Trophoblast cell (in vitro differentiated cells and primary cell): ENCODE measurements around the gene TP53BP2.
"Not testable (repeated sequence)": the region's sequence is repeated elsewhere in the genome, so short reads cannot be mapped to it uniquely, and the experiment has no call there.

Experiments used
- DNase-seq, 2 donors: peaks; one replicate each; pipeline ENCODE4 v3.0.0-alpha.2; 2016
- H2AFZ ChIP-seq: 2 replicates; pipeline ENCODE4 v1.6.1; 2013; ENCODE audit warnings: low read length, moderate library complexity, mild to moderate bottlenecking; ENCODE audit not compliant: insufficient read depth, poor library complexity
- H2AK5ac ChIP-seq: 2 replicates; pipeline ENCODE4 v1.6.1; 2013; ENCODE audit warnings: mild to moderate bottlenecking, low read length
- H2BK120ac ChIP-seq: 2 replicates; pipeline ENCODE4 v1.6.1; 2013; ENCODE audit warnings: low read length, mild to moderate bottlenecking, moderate library complexity; ENCODE audit not compliant: insufficient read depth, poor library complexity
- H2BK12ac ChIP-seq: 2 replicates; pipeline ENCODE4 v1.6.1; 2013; ENCODE audit warnings: mild to moderate bottlenecking, low read length, moderate library complexity
- H2BK5ac ChIP-seq: 2 replicates; pipeline ENCODE4 v1.6.1; 2013; ENCODE audit warnings: low read length, low read depth, moderate library complexity, mild to moderate bottlenecking; ENCODE audit not compliant: poor library complexity
- H3K14ac ChIP-seq: 2 replicates; pipeline ENCODE4 v1.6.1; 2013; ENCODE audit warnings: mild to moderate bottlenecking, low read length
- H3K18ac ChIP-seq: 2 replicates; pipeline ENCODE4 v1.6.1; 2013; ENCODE audit warnings: mild to moderate bottlenecking, low read length
- H3K23ac ChIP-seq: 2 replicates; pipeline ENCODE4 v1.6.1; 2013; ENCODE audit warnings: low read length
- H3K27ac ChIP-seq: 2 replicates; pipeline ENCODE4 v1.5.1; 2013; ENCODE audit warnings: low read depth, mild to moderate bottlenecking, inconsistent platforms, low read length, moderate library complexity
- H3K27me3 ChIP-seq: 2 replicates; pipeline ENCODE4 v1.6.1; 2013; ENCODE audit warnings: inconsistent platforms, mild to moderate bottlenecking, low read length, moderate library complexity; ENCODE audit not compliant: insufficient read depth
- H3K36me3 ChIP-seq, 2 experiments: 1 replicate in 1 of 2; 2 replicates in 1 of 2; pipeline ENCODE4 v1.6.1; 2013; ENCODE audit warnings: low read length in 2 of 2, mild to moderate bottlenecking in 2 of 2, moderate library complexity in 1 of 2; ENCODE audit not compliant: insufficient read depth in 2 of 2, control insufficient read depth in 1 of 2
- H3K4ac ChIP-seq: 2 replicates; pipeline ENCODE4 v1.6.1; 2013; ENCODE audit warnings: low read depth, mild to moderate bottlenecking, low read length, moderate library complexity
- H3K4me1 ChIP-seq, 2 experiments: 1 replicate in 1 of 2; 2 replicates in 1 of 2; pipeline ENCODE4 v1.6.1; 2013; ENCODE audit warnings: low read length in 2 of 2, mild to moderate bottlenecking in 2 of 2, moderate library complexity in 1 of 2; ENCODE audit not compliant: insufficient read depth in 2 of 2, control insufficient read depth in 1 of 2
- H3K4me2 ChIP-seq: 2 replicates; pipeline ENCODE4 v1.6.1; 2013; ENCODE audit warnings: inconsistent platforms, mild to moderate bottlenecking, low read length, moderate library complexity
- H3K4me3 ChIP-seq: 2 replicates; pipeline ENCODE4 v1.5.1; 2013; ENCODE audit warnings: mild to moderate bottlenecking, low read depth, low read length, inconsistent platforms
- H3K79me1 ChIP-seq: one replicate; pipeline ENCODE4 v1.6.1; 2013; ENCODE audit warnings: low read length
- H3K79me2 ChIP-seq: 2 replicates; pipeline ENCODE4 v1.6.1; 2013; ENCODE audit warnings: low read length, mild to moderate bottlenecking; ENCODE audit not compliant: control insufficient read depth, insufficient read depth, poor library complexity
- H3K9ac ChIP-seq: 2 replicates; pipeline ENCODE4 v1.6.1; 2013; ENCODE audit warnings: mild to moderate bottlenecking, low read length
- H3K9me3 ChIP-seq: 2 replicates; pipeline ENCODE4 v1.6.1; 2013; ENCODE audit warnings: low read depth, mild to moderate bottlenecking, control low read depth, inconsistent platforms, low read length; ENCODE audit not compliant: insufficient read depth
- H4K12ac ChIP-seq: 2 replicates; pipeline ENCODE4 v1.6.1; 2013; ENCODE audit warnings: low read depth, mild to moderate bottlenecking, low read length, moderate library complexity
- H4K8ac ChIP-seq: 2 replicates; pipeline ENCODE4 v1.6.1; 2013; ENCODE audit warnings: low read depth, mild to moderate bottlenecking, low read length, moderate library complexity
- H4K91ac ChIP-seq: one replicate; pipeline ENCODE4 v1.6.1; 2013; ENCODE audit warnings: low read depth, mild to moderate bottlenecking, low read length, moderate library complexity
- WGBS: extraction: QIAGEN DNeasy Blood & Tissue Kit; methylation state at CpG from one replicate; pipeline ENCODE4 v1.1.7; 2013; ENCODE audit warnings: missing lambda C conversion rate; ENCODE audit not compliant: insufficient read length, insufficient coverage; ENCODE audit errors: extremely low coverage; 5-methylcytosine and 5-hydroxymethylcytosine counted together

TP53BP2 gene

GRCh38 chr1:223817265-223817664, 28.5 kb downstream of the TP53BP2 start:
- not testable (repeated sequence) for H3K9ac ChIP-seq, H3K4ac ChIP-seq, H3K27me3 ChIP-seq, H3K4me1 ChIP-seq, H2BK12ac ChIP-seq, H2BK5ac ChIP-seq, H3K18ac ChIP-seq, H3K14ac ChIP-seq, DNase-seq, H3K4me2 ChIP-seq, H4K91ac ChIP-seq, H4K8ac ChIP-seq, H2AFZ ChIP-seq, H4K12ac ChIP-seq, H3K9me3 ChIP-seq, H2BK120ac ChIP-seq, H3K23ac ChIP-seq, H3K79me2 ChIP-seq, H3K27ac ChIP-seq, H2AK5ac ChIP-seq, H3K4me3 ChIP-seq, H3K79me1 ChIP-seq
- peaks cover 20 to 30% of the 10 kb centered on the region in 2 experiments for H3K36me3 ChIP-seq

- H2BK12ac ChIP-seq = no peak overlapping the region
- H3K27ac ChIP-seq = no peak overlapping the region
- peak overlapping the region; percentile 47 for H3K4ac ChIP-seq
- H3K27me3 ChIP-seq = no peaks in the 10 kb centered on the region
- no peak overlapping the region for H3K18ac ChIP-seq
- no peak overlapping the region for H2BK120ac ChIP-seq
- H3K36me3 ChIP-seq = peaks cover 21 to 30% of the 10 kb centered on the region in 2 experiments
- no peak overlapping the region for H4K91ac ChIP-seq
- no peak overlapping the region for H2BK5ac ChIP-seq
- H3K9me3 ChIP-seq = no peaks in the 10 kb centered on the region
- H2AFZ ChIP-seq = no peak overlapping the region
- no peak overlapping the region for H4K12ac ChIP-seq
- H2AK5ac ChIP-seq = no peak overlapping the region
- no peak overlapping the region for H3K14ac ChIP-seq
- H3K4me2 ChIP-seq = no peak overlapping the region
- H3K79me1 ChIP-seq = no peaks in the 10 kb centered on the region
- H4K8ac ChIP-seq = no peak overlapping the region
- H3K9ac ChIP-seq = no peak overlapping the region
- DNase-seq = peak; percentile 35 to 75
- peaks cover 6% of the 10 kb centered on the region for H3K79me2 ChIP-seq
- H3K4me3 ChIP-seq = no peak overlapping the region
- peaks cover 3 to 9% of the 10 kb centered on the region in 2 experiments for H3K4me1 ChIP-seq
- no CpG with 5 or more reads among the region's 3 CpGs for WGBS
- H3K23ac ChIP-seq = no peak overlapping the region
Observed at GRCh38 chr1:223815865-223816264, 29.9 kb downstream of the TP53BP2 start.

- Histone ChIP-seq H2BK12ac (no peak overlapping the region), H3K23ac (no peak overlapping the region), H4K12ac (no peak overlapping the region), H3K14ac (no peak overlapping the region), H2AFZ (no peak overlapping the region), H3K27me3 (no peaks in the 10 kb centered on the region), H3K18ac (no peak overlapping the region), H3K79me2 (peaks cover 6% of the 10 kb centered on the region), H3K4ac (peak overlapping the region; percentile 44), H2AK5ac (no peak overlapping the region), H3K79me1 (no peaks in the 10 kb centered on the region), H3K4me3 (no peak overlapping the region), H4K91ac (no peak overlapping the region), H2BK5ac (no peak overlapping the region), H3K27ac (no peak overlapping the region), H3K4me1 (peaks cover 0 to 5% of the 10 kb centered on the region in 2 experiments), H3K9me3 (no peaks in the 10 kb centered on the region), H4K8ac (no peak overlapping the region), H3K4me2 (no peak overlapping the region), H3K36me3 (peaks cover 21 to 24% of the 10 kb centered on the region in 2 experiments), H2BK120ac (no peak overlapping the region), H3K9ac (no peak overlapping the region)
- no peak for DNase-seq
- WGBS = no CpG with 5 or more reads among the region's 4 CpGs
Observed at GRCh38 chr1:223815020-223815853, 30.5 kb downstream of the TP53BP2 start.

GRCh38 chr1:223813645-223814044, 32.1 kb downstream of the TP53BP2 start:
- Histone ChIP-seq H2AK5ac (no peak overlapping the region), H3K9ac (no peak overlapping the region), H3K18ac (no peak overlapping the region), H4K8ac (no peak overlapping the region), H3K27ac (no peak overlapping the region), H4K12ac (no peak overlapping the region), H3K79me1 (no peaks in the 10 kb centered on the region), H3K4me3 (no peak overlapping the region), H3K27me3 (no peaks in the 10 kb centered on the region), H4K91ac (no peak overlapping the region), H3K4me2 (no peak overlapping the region), H2BK5ac (no peak overlapping the region), H3K4ac (no peak overlapping the region), H3K9me3 (no peaks in the 10 kb centered on the region), H2BK12ac (no peak overlapping the region), H3K36me3 (peaks cover 20 to 26% of the 10 kb centered on the region in 2 experiments), H2BK120ac (no peak overlapping the region), H3K23ac (no peak overlapping the region), H3K79me2 (peaks cover 6% of the 10 kb centered on the region), H3K14ac (no peak overlapping the region), H2AFZ (no peak overlapping the region), H3K4me1 (peaks cover 0 to 5% of the 10 kb centered on the region in 2 experiments)
- DNase-seq = no peak
